Adrenal gland (tissue), 12 donors: ENCODE measurements around the gene ISG20L2. TPM values are rescaled to one million over a fixed set of nuclear protein-coding genes. Genes with fewer than 3 reads are reported as not detected.

Source experiments
- DNase-seq, 7 donors: peaks; one replicate each; pipeline ENCODE4 v3.0.0-alpha.2; 2019 to 2020
- H3K27ac ChIP-seq, 5 donors: fragments of 200-600 bp; sonication (generic) in 4 of 5; 1 replicate in 3 of 5; 2 replicates in 2 of 5; pipeline versions ENCODE4 v1.5.1 to v1.8.0; 2016 to 2020; ENCODE audit warnings: mild to moderate bottlenecking in 1 of 5
- H3K27me3 ChIP-seq: fragments of 200-600 bp; 2 replicates; pipeline ENCODE4 v1.8.0; 2021
- H3K36me3 ChIP-seq, 2 donors: fragments of 200-600 bp; replicated peaks in 1 of 2; 1 replicate in 1 of 2; 2 replicates in 1 of 2; pipeline versions ENCODE4 v1.5.1 to v1.8.0; 2018 to 2022
- H3K4me1 ChIP-seq, 2 donors: fragments of 200-600 bp; replicated peaks in 1 of 2; 1 replicate in 1 of 2; 2 replicates in 1 of 2; pipeline versions ENCODE4 v1.5.1 to v1.8.0; 2018 to 2021
- H3K4me3 ChIP-seq, 4 donors: fragments of 200-600 bp; sonication (generic) in 3 of 4; one replicate each; pipeline ENCODE4 v1.5.1; 2016 to 2018
- H3K9me3 ChIP-seq, 3 donors: fragments of 200-600 bp; sonication (generic) in 1 of 3; replicated peaks in 1 of 3; 1 replicate in 2 of 3; 2 replicates in 1 of 3; pipeline versions ENCODE4 v1.5.1 to v1.8.0; 2016 to 2021
- CTCF ChIP-seq, 6 experiments: fragments of 450-650 bp in 4 of 6; fragments of 200-600 bp in 2 of 6; sonication (generic) in 1 of 6; IDR thresholded peaks; 1 replicate in 5 of 6; 2 replicates in 1 of 6; pipeline versions ENCODE4 v1.5.1 to v1.8.0; 2016 to 2021; ENCODE audit warnings: antibody characterized with exemption in 6 of 6, mild to moderate bottlenecking in 2 of 6, moderate library complexity in 1 of 6
- POLR2A ChIP-seq, 2 donors: fragments of 450-650 bp; IDR thresholded peaks; one replicate each; pipeline ENCODE4 v1.6.1; 2017; ENCODE audit warnings: antibody characterized with exemption in 2 of 2, mild to moderate bottlenecking in 2 of 2, moderate library complexity in 1 of 2
- WGBS, 4 donors: extraction: QIAGEN DNeasy Blood & Tissue Kit in 2 of 4; methylation state at CpG; one replicate each; pipeline versions ENCODE4 v1.1.5 to v1.1.7; 2013 to 2017; 5-methylcytosine and 5-hydroxymethylcytosine counted together
- intact Hi-C, 2 donors: fragments of 100-400 bp; cut with DNase I; formaldehyde crosslinking; loops; one replicate each; pipeline versions ENCODE4 v1.14.1 to v1.15.0; 2022 to 2023
- polyA plus RNA-seq, 3 donors: library from polyadenylated mRNA; stranded (reverse); fragments of 200-250 nt in 2 of 3; fragments of 350-450 nt in 1 of 3; fragmentation: Illumina TruSeq in 1 of 3; extraction: RNeasy Lipid Tissue Mini Kit (QIAGEN cat#74804) in 1 of 3; gene quantifications; one replicate each; pipeline ENCODE4 v1.2.3, GENCODE V29; 2013 to 2014
- total RNA-seq, 9 donors: library from RNA; depleted of rRNA in 4 of 9; stranded (reverse); fragments of >200 nt in 4 of 9; fragments of 120-200 nt in 1 of 9; fragmentation: NEBNext Ultra II Directional in 1 of 9; extraction: Animal tissue kit (Norgen Biotek cat#: 25700) in 1 of 9; gene quantifications; one replicate each; pipeline versions ENCODE4 v1.1.0 to v1.2.4, GENCODE V29; 2013 to 2023
- donor health status: healthy with polysubstance abuse.
- donor health status: Bipolar disorder and iron deficiency.
- donor health status: DM: yes; HTN: yes; CAD: no.
- donor health status: DM: no; HTN: no; CAD: no.
- donor health status: DM: no; HTN: no; CAD: no.
- donor health status: DM: yes; HTN: yes; CAD: no.

The ISG20L2 gene
- total and polyA plus RNA-seq, 12 donors: 5.5 to 40.0 (median 18.3) TPM

- WGBS, 4 donors: 0 to 3% (median 2%) methylated on average over 11 to 23 of the region's 23 CpGs
- H3K4me1 ChIP-seq: peaks cover 0 to 7% of the 10 kb centered on the region in 2 donors
- H3K4me3 ChIP-seq: no peak overlapping the region
- no peak overlapping the region for H3K27ac ChIP-seq
- no peak for TF ChIP-seq POLR2A (IDR thresholded peaks at IDR 0.05)
- peak; percentile 85 to 97 (median 92) for TF ChIP-seq CTCF (IDR thresholded peaks at IDR 0.05)
- intact Hi-C loops: no loop called here
- H3K9me3 ChIP-seq: no peaks in the 10 kb centered on the region
- H3K36me3 ChIP-seq: no peaks in the 10 kb centered on the region
- peak; percentile 75 to 89 (median 84) for DNase-seq
- H3K27me3 ChIP-seq: peaks cover 14% of the 10 kb centered on the region
Measured at GRCh38 chr1:156689035-156689952, 39.3 kb downstream of the ISG20L2 start.

GRCh38 chr1:156684227-156684782 lies 44.3 kb downstream of the ISG20L2 start:
- Histone ChIP-seq H3K27me3 (peaks cover 12% of the 10 kb centered on the region), H3K4me1 (peaks cover 0 to 2% of the 10 kb centered on the region in 2 donors), H3K9me3 (no peaks in the 10 kb centered on the region), H3K4me3 (no peak overlapping the region), H3K27ac (no peak overlapping the region), H3K36me3 (no peaks in the 10 kb centered on the region)
- WGBS, 4 donors: 47 to 70% (median 63%) methylated on average over 3 to 5 of the region's 5 CpGs
- no peak for DNase-seq
- no peak for TF ChIP-seq CTCF (IDR thresholded peaks at IDR 0.05)
- no peak for TF ChIP-seq POLR2A (IDR thresholded peaks at IDR 0.05)
- intact Hi-C loops: no loop called here

- H3K36me3 ChIP-seq: no peaks in the 10 kb centered on the region
- H3K27ac ChIP-seq: no peak overlapping the region
- H3K4me1 ChIP-seq: peaks cover 0 to 5% of the 10 kb centered on the region in 2 donors
- TF ChIP-seq CTCF (IDR thresholded peaks at IDR 0.05) (no peak), POLR2A (IDR thresholded peaks at IDR 0.05) (no peak)
- H3K4me3 ChIP-seq: no peak overlapping the region
- intact Hi-C loops: no loop called here
- WGBS, 4 donors: 68 to 70% (median 69%) methylated on average over 5 of the region's 5 CpGs
- H3K9me3 ChIP-seq: no peaks in the 10 kb centered on the region
- no peak for DNase-seq
- peaks cover 26% of the 10 kb centered on the region for H3K27me3 ChIP-seq
Measured at GRCh38 chr1:156682166-156682890, 46.2 kb downstream of the ISG20L2 start.
